ENCODE measurements around the gene COL5A1.

COL5A1 gene

DNA sequence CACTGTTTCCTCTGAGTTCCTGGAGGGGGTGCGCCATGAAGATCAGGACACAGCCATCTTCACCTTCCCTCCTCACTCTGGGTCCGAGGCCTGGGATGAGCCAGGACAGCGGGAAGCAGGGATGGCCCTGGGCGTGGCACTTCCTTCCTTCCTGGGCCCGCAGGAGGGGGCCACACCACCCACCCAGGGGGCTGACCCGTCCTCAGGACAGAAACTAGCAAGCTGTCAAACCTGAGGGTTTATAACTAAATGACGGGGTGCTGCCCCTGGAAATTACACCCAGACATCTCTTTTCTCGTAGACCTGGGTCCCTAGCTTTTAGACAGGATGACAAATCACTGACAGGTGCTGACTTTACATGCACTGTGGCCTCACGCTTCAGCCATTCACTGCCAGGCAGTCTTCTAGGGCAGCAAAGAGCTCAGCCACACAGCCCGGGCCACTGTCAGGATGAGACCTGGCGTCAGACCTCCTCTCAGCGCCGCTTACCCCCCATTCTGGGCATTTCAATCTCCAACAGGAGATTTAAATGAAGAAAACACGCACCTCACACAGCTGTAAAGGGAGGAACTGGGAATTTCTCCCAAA, 247.1 kb downstream of the COL5A1 start:
- DNase-seq (ENCODE audit: low read depth, low spot score): no peak

DNA sequence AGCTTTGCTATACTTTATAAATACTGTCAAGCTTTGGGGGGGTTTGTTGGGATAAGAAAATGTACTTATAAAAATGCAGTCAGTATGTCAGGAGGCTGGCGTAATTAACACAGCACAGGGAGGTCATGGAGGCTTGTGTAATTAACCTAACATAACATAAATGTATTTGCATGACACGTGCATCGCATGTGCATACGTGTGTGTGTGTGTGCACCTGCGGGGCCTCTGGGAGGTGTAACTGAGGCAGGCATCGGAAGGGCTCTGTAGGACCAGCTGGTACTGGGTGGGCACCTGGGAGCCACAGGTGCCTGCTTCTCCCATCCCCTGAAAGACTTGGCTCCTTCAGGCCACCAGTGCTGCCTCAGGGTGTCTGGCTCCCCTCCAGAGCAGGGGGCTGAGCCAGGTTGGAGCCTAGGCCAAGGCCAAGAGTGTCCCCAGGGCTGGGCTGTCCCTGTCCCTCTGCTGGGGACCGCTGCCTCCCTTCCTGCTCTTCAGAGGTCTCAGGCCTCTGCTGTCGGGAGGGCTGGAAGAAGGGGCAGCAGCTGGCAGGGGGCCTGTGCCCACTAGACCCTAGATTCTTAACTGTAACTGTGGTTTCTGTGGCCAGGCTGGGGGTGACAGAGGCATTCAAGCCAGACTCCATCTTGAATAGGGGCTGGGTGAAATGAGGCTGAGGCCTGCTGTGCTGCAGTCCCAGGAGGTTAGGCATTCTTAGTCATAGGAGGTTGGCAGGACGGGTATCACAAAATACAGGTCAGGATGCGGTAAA, 248.0 kb downstream of the COL5A1 start:
- peak; percentile 12 for DNase-seq (ENCODE audit: low read depth, low spot score)

DNA sequence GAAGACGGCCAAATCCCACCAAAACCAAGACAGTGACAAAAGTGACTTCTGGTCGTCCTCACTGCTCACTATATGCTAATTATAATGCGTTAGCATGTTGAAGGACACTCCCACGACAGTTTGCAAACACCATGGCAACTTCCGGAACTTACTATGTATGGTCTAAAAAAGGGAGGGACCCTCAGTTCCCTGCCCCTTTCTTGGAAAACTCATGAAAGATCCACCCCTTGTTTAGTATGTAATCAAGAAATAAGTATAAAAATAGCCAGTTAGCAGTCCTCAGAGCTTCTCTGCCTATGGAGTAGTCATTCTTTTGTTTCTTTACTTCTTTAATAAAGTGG, 248.5 kb downstream of the COL5A1 start:
- DNase-seq (ENCODE audit: low read depth, low spot score): no peak

DNA sequence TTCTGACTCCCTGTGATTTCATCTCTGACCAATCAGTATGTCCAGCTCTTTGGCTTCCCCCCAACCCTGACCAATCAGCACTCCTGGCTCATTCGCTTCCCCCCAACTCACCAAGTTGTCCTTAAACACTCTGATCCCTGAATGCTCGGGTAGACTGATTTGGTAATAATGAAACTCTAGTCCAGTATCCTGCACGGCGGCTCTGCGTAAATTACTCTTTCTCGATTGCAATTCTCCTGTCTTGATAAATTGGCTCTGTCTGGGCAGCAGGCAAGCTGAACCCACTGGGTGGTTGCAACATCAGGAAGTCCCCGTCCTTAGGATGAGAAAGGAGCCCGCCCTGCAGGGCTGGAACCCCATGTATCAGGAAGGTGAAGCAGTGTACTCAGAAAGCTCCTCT, 249.4 kb downstream of the COL5A1 start:
- no peak for DNase-seq (ENCODE audit: low read depth, low spot score)

DNA sequence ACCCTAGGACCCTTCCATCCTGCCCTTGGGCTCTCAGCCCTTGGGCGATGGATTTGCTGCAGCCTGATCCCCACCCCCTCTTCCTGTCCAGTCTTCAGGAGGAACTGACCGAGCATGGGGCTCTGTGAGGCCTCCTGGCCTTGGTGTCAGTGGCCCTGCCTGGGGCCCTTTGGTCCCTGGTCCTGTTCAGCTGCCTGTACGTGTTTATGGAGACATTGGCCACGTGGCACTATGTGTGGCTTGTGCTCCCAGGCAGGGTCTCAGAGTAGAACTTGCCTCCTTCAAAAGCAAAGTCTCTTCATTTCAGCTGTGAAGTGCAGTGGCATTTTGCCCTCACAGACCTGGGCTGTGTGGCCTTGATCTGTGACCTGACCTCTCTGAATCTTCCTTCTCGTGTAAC, 250.1 kb downstream of the COL5A1 start:
- no peak for DNase-seq (ENCODE audit: low read depth, low spot score)

DNA sequence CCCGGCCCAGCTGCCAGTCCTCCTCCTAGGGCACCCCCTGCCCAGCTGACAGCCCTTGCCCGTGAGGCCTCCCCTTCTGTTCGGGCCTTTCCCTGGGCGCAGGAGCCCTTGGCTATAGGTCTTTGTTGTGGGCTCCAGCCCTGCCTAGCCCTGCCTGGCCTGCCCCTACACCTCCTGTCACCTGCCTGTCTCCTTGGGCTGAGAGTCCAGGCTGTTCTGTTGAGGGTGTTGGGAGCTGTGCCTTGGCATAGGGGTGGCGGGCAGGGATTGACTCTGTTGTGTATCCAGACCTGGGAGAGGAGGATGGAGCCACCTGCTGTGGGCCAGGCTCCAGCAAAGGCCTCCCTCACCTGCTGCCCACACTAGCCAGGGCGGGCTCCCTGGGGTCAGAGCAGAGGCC, 250.6 kb downstream of the COL5A1 start:
- DNase-seq (ENCODE audit: low read depth, low spot score): no peak

DNA sequence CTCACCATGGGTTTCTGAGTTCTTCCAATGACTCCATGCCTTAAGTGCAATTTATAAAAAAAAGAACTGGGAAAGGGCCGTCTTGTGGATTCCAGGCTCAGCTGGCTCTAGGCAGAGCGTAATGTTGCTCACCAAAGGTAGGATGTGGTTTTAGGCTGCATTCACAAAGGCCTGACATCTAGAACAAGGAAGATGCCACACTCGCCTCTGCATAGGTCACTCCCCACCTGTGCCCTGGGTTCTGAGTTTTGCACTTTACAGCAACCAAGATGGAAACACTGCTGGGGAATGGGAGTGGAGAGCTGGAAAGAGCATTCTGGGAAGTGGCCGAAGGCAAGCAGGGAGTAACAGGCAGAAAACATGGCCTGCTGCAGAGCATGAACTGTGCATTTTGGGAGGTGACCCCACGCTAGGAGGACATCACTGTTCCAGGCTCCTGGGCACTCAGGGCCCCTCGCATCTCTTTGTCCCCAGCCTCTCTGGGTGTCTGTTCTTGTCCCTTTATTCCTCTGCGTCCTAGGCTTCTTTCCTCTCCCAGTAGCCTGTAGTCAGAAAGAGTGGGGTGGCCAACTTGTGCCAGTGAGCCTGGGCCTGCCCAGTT, 251.3 kb downstream of the COL5A1 start:
- no peak for DNase-seq (ENCODE audit: low read depth, low spot score)
